Measurements from ENCODE around the gene MRNIP.

GRCh38 chr5:179876610-179876952 is 18.0 kb upstream of the MRNIP start:
- no peak for TF ChIP-seq CTCF (IDR thresholded peaks at IDR 0.05)
- no peak for TF ChIP-seq POLR2A (IDR thresholded peaks at IDR 0.05)
- no peak for TF ChIP-seq POLR2AphosphoS5 (IDR thresholded peaks at IDR 0.05)
